Cerebellar nuclear complex (tissue), 1 donor: Measurements from ENCODE around the gene BMI1.
"Not testable (repeated sequence)": the region's sequence is repeated elsewhere in the genome, so short reads cannot be mapped to it uniquely, and the experiment has no call there.

Experiments used
- DNase-seq, 2 experiments: peaks; one replicate each; lab custom pipeline; 2025; lab: John Stamatoyannopoulos, UW

The BMI1 gene

GRCh38 chr10:22320591-22321155 lies at the start of gene BMI1:
TSS of gene BMI1 (plus strand) at chr10:22321099. CDS start at chr10:22326450, 5,351 bp downstream.
- DNase-seq = peak in 1 of 2 experiments; percentile 9

GRCh38 chr10:22271786-22272185 lies 49.1 kb upstream of the BMI1 start:
- DNase-seq = no peak

- DNase-seq = no peak
Measured at GRCh38 chr10:22278441-22278782, 42.5 kb upstream of the BMI1 start.

DNA sequence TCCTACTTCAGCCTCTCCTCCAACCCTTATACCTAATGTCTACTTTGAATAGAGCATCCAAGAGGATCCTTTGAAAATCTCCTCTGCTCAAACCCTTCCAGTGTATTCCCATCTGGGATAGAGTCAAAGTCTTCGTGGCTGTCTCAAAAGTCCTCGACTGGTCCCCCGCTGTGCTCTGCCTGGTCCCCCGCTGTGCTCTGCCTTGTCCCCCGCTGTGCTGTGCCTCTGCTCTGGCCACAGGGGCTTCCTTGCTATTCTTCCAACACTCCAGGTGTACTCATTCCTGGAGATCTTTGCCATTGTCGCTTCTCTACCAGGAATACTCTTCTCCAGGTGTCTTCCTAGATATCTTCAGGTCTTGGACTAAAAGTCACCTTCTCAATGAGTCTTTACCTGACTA lies 40.8 kb upstream of the BMI1 start:
- DNase-seq = no peak

- peak; percentile 17 to 72 for DNase-seq
Measured at GRCh38 chr10:22285130-22285529, 35.8 kb upstream of the BMI1 start.

- DNase-seq = no peak
Measured at GRCh38 chr10:22293747-22294404, 27.0 kb upstream of the BMI1 start.

GRCh38 chr10:22294694-22295093 lies 26.2 kb upstream of the BMI1 start:
- no peak for DNase-seq

DNA sequence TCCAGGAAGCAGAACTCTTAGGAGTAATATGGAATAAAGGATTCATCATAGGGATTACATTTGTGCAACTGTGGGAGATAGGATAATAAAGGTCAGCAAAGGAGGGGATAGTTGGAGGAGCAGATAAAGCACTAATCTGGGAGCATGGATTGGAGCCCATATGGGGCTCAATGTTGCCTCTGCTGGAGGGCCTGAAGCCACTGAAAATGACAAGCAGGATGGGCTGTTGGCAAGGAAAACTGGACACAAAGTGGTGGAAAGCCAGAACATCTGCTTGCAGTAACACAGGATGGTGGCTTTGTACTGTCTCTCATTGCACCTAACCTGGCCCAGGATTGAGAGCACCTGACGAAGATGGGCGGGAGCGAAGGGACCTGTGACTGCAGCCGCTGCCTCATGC lies 19.7 kb upstream of the BMI1 start:
- DNase-seq = no peak

GRCh38 chr10:22303461-22303860 lies 17.4 kb upstream of the BMI1 start:
- DNase-seq = no peak

- DNase-seq = no peak
Measured at GRCh38 chr10:22305721-22306120, 15.2 kb upstream of the BMI1 start.

DNA sequence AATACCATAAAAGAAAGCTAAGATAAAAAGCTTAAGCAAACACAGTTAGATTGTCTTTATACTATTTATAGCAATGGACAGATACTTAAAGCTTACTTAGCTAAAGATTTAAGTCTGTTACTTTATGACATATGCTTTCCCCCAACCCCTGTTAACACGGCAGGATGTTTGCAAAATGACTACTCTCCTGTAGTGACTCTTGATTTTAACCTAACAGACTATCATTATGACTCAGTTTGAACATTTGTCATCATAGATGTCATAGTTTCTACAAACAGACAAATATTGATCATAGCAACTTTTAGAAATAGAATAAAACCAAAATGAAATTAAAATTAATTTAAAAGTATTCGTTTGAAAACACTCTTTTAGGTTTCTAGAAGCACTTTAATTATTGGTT lies 12.5 kb upstream of the BMI1 start:
- no peak for DNase-seq

DNA sequence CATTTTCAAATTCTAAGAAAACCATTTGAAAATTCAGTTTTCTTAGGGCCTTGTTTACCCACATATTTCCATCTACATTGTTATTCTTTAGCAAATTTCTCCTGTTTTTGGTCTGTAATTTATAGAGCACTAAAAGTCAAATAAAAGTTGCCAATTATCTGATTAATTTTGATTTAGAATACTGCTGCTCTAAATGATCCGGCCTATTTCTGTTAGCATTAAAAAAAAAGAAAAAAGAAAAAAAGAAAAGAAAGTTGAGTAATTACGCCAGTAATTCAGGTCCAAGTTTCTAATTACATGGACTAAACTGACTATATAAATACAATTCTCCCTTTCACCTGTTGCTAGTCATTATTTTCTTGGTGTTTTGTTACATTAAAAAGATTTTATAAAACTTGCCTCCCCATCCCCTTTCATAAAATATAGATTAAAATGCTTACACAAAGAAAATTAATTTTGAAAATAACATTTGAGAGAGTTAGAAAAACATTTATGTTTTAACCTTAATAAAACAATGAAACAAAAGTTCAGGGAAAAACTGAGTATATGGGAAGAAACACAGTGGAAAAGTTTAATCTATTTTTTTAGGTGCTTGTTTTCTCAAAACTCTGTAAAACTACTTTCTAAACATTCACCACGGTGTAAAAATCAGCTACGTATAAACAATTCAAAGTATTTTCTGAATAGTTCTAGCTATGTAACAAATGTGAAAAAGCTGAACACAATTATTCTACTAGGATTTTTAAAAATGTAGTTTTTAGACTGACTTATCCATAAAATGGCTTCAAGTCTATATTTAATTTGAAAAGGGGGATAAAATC lies 11.5 kb upstream of the BMI1 start:
- DNase-seq = no peak

DNA sequence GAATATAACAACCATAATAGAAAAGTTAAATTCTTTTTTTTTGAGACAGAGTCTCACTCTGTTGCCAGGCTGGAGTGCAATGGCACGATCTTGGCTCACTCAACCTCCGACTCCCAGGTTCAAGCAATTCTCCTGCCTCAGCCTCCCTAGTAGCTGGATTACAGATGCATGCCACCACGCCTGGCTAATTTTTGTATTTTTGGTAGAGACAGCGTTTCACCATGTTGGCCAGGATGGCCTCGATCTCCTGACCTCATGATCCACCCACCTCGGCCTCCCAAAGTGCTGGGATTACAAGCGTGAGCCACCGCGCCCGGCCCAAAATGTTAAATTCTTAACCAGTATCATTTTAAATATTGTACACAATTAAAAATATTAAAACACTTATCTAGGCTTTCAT lies 10.9 kb upstream of the BMI1 start:
- DNase-seq = not testable (repeated sequence)

GRCh38 chr10:22310928-22311327 lies 10.0 kb upstream of the BMI1 start:
- DNase-seq = no peak

DNA sequence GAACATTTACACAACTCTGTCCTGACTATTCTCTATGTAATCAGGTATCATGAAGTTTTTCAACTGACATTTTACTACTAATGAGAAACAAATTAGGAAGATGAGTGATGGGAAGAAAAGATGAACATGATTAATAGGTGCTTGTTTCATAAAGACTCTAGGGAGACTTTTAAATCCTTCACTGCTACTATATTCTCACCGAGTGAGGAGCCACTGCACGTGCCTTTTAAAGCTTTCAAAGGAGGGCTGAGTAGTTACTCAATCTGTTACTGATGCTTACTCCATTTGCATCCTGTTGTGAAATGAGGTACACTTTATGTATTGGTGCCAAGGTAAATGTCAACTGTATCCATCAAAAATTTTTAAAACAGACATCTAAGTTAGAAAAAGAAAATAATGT lies 6.0 kb upstream of the BMI1 start:
- DNase-seq = no peak

DNA sequence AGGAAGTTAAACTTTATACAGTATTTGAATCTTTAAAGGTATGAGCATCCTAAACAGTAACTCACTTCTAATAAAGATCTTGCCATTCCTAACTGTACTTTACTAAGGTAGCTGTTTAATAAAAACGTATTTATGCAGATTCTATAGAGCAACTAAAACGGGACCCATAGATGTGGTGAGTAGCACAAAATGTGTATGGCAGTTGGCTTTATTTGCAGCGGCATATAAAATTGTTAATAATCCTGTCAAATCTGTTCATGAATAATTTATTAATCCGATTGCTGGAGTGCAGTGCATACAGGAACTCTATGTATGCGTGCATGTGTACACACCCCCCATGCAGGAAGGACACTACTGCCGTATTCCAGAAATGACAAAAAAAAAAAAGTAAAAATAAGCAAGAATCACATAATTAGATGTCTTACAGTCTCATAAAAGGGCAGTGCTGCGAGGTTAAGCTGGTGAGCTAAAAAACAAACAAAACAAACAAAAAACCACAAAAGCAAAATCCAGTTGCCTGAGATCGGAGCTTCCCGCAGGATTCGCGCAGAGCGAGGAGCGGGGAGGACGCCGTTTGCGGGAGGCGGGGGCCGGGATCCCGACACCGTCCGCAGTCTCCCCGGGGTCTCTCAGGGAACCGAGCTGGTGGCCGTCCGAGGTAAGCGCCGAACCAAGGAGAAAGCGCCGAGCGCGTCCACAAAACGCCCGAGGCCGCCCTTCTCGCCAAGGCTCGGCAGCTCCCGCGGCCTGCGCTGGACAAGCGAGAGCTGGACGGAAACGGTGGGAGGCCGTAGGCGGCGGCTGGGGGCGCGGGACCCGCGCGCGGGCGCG lies 5.2 kb upstream of the BMI1 start:
- DNase-seq = no peak

DNA sequence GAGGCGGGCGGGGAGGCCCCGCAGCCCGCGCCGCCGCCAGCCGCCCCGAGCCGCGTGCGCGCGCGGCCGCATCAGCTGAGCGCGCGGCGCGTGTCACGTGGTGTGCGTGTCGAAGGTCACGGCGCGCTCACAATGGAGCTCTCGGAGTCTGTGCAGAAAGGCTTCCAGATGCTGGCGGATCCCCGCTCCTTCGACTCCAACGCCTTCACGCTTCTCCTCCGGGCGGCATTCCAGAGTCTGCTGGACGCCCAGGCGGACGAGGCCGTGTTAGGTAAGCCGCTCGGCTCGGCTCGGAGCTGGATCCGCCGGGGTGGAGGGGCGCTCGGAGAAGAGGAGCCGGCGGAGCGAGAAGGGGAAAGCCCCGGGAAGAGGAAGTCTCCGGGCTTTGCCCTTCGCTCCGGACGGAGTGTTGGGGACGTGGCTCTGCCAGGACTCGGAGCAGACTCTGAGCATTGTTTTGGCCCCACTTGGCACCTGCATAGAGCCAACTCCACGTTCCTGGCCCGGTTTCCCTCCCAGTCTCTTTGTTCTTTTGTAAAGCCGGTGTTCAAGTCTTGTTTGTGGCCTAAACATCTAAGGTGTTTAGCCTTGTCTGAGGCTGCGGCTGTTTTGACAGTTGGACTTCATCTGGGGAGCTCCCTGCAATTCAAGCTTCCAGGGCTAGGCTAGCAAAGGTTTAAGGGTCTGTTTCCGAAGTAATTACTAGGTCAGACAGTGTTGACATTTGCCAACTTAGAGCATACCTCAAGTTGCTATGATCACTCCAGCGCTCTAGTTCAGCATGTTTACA lies 4.4 kb upstream of the BMI1 start, which contains the start of gene COMMD3:
Gene COMMD3 (plus strand): TSS at position 103 of the 790 bp plus-strand sequence. CDS start 30 bp downstream, at position 133.
- DNase-seq = peak in 1 of 2 experiments; percentile 45

DNA sequence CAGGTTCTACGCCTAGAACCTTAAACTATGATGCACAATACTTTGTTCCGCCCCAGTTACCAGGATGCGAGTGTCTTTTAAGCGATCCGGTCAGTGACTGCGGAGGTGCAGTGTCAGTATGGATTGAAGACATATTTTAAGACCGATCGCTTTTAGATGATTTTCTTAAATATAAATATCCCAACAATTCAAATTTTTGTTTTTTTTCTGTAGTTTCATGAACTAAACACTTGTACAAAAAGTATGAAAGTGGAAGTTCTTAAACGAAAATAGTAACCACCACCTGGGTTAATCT lies 3.9 kb upstream of the BMI1 start:
- DNase-seq = no peak

DNA sequence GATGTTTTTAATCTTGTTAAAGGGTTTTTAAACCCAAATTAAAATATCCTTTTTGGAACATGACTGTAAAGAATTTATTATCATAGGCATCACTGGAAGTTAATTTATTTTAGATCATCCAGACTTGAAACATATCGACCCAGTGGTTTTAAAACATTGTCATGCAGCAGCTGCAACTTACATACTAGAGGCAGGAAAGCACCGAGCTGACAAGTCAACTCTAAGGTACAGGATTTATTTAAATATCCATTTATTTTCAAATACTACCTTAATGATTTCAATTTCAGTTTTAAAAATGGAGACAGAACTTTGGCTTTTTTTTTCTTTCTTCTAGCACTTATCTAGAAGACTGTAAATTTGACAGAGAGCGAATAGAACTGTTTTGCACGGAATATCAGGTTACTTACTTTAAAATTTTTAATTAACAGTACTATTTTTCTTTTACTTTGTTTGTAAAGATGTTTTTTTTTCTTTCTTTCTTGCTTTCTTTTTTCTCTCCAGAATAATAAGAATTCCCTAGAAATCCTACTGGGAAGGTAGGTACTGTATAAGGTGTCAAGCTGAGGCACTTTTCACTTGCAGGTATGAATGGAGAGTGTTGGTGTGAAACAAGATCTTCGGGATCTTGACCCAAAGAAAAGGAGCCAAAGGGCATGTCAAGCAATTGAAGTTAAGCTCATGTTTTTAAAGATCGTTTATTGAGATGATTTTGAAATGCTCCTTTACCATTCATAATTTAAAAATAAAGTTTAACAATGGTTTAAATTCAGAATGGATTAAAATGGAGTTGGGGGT lies 2.9 kb upstream of the BMI1 start:
- DNase-seq = no peak

- DNase-seq = no peak
Measured at GRCh38 chr10:22318772-22319171, 2.1 kb upstream of the BMI1 start.

DNA sequence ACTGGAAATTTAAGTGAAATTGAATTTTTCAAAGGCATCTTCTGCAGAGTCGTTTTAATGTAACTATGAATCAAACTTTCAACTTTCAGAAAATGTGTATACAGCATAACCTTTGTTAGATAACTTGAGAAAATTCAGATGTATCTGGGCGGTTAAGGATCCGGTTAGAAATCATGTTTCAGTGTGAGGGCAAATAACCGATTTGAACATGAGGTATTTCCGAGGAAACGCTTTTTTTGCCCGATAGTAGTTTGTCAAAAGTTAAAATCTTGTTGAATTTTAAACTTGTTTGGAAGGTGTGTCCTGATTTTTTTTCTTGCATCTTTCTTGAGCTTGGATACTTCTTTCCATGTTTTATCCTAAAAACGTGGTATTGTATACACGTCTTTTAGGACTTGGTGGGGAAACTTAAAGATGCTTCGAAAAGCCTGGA lies 1.3 kb upstream of the BMI1 start:
- no peak for DNase-seq
